ENCODE measurements around the gene TBC1D13.
"Not testable (repeated sequence)": the region's sequence is repeated elsewhere in the genome, so short reads cannot be mapped to it uniquely, and the experiment has no call there.

Gene TBC1D13

GRCh38 chr9:128786681-128787601 lies at the start of gene TBC1D13:
TBC1D13 (plus strand) TSS chr9:128787253; CDS start chr9:128787354, 101 bp downstream.
- DNase-seq: no peak

- no peak for DNase-seq
Observed at GRCh38 chr9:128742401-128742800, 44.7 kb upstream of the TBC1D13 start.

GRCh38 chr9:128743421-128743820 lies 43.6 kb upstream of the TBC1D13 start:
- no peak for DNase-seq

- no peak for DNase-seq
Observed at GRCh38 chr9:128747241-128747640, 39.8 kb upstream of the TBC1D13 start.

GRCh38 chr9:128750926-128751595 lies 36.0 kb upstream of the TBC1D13 start:
- no peak for DNase-seq

GRCh38 chr9:128753627-128754026 lies 33.4 kb upstream of the TBC1D13 start:
- DNase-seq: no peak

- DNase-seq: no peak
Observed at GRCh38 chr9:128757602-128758001, 29.5 kb upstream of the TBC1D13 start.

- DNase-seq: no peak
Observed at GRCh38 chr9:128762671-128763449, 24.2 kb upstream of the TBC1D13 start.

- no peak for DNase-seq
Observed at GRCh38 chr9:128764361-128764760, 22.7 kb upstream of the TBC1D13 start.

- DNase-seq: no peak
Observed at GRCh38 chr9:128765499-128765898, 21.6 kb upstream of the TBC1D13 start.

- no peak for DNase-seq
Observed at GRCh38 chr9:128768606-128769005, 18.4 kb upstream of the TBC1D13 start.

- DNase-seq: no peak
Observed at GRCh38 chr9:128770286-128771030, 16.6 kb upstream of the TBC1D13 start.

- DNase-seq: no peak
Observed at GRCh38 chr9:128771094-128771721, 15.8 kb upstream of the TBC1D13 start.

GRCh38 chr9:128771745-128772519 lies 15.1 kb upstream of the TBC1D13 start, which contains the start of gene ZER1:
ZER1 (minus strand) TSS chr9:128771927; CDS start chr9:128755565, 16,362 bp downstream.
- DNase-seq: no peak

GRCh38 chr9:128773049-128773448 lies 14.0 kb upstream of the TBC1D13 start:
- no peak for DNase-seq

- DNase-seq: no peak
Observed at GRCh38 chr9:128774804-128775203, 12.2 kb upstream of the TBC1D13 start.

GRCh38 chr9:128780093-128780492 lies 7.0 kb upstream of the TBC1D13 start:
- DNase-seq: not testable (repeated sequence)

GRCh38 chr9:128781187-128782070 lies 5.6 kb upstream of the TBC1D13 start:
- no peak for DNase-seq

GRCh38 chr9:128782669-128783068 lies 4.4 kb upstream of the TBC1D13 start:
- DNase-seq: no peak

- no peak for DNase-seq
Observed at GRCh38 chr9:128785427-128785826, 1.6 kb upstream of the TBC1D13 start.
